ENCODE data around the gene DCST1.

- TF ChIP-seq CTCF (IDR thresholded peaks at IDR 0.05) (no peak), POLR2A (IDR thresholded peaks at IDR 0.05) (no peak)
Observed at GRCh38 chr1:155048449-155049334, 15.1 kb downstream of the DCST1 start.
